HG02610 (cell line): ENCODE data around the gene CCR8.
"Not testable (repeated sequence)": the region's sequence is repeated elsewhere in the genome, so short reads cannot be mapped to it uniquely, and the experiment has no call there.

Source experiments
- ATAC-seq: cut with Tn5 transposase; IDR thresholded peaks from one replicate; pipeline ENCODE4 v1.9.1; 2021; ENCODE audit warnings: mild to moderate bottlenecking, moderate library complexity; ENCODE audit not compliant: unreplicated experiment

CCR8 gene

DNA sequence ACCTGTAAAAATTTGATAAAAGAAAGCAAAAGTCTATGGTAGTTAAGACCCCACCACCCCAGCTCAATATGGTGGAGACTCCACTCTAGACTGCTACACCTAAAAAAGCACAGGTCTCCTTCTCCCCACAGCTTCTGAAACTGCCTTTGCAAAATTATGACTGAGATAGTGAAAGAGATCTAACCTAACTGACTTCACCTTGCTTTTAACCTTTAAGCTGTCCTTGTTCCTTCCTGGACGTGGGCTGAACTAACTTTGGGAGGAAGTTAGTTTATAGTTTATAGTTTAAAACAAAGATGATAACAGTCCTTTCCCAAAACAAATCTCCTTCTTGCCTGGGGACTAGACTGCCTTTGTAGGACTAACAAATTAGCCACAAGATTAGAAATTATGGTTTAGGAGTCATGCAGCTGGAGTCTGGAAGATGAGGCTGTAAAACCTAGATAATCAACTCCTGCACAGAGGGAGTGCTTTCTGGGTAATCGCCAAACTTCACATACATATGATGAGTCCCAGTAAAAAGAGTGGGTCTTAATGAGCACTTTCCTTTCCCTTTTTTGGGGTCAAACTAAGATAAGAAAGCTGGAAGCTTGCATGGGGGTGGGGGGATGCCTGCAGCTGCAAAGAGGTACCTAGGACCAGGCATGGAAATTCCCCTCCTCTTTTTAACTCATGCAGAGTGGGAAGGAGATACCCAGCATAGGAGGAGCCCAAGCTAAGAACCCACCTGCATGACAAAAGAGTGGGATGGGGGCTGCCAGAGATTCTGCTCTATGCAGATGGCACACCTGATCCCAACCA, 17.5 kb downstream of the CCR8 start:
- peak; percentile 77 for ATAC-seq

- ATAC-seq = peak; percentile 3
Measured at GRCh38 chr3:39347586-39347876, 18.0 kb downstream of the CCR8 start.

DNA sequence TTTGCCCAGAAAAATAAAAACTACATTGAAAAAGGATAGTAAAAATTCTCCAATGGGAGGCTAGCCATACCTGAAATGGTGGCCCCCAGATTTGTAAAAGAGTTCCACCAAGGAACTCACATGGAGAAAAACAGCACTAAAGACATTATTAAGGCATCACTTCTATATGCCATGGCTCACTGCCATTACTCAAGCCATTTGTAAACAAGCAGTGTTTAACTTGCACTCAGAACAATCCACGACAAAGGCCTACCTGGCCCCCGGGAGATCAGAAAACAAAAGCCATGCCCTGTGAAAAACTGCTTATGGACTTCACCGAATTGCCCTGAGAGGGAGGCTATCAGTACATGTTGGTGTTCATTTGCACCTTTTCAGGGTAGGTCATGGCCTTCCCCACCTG, 19.6 kb downstream of the CCR8 start:
- no peak for ATAC-seq

DNA sequence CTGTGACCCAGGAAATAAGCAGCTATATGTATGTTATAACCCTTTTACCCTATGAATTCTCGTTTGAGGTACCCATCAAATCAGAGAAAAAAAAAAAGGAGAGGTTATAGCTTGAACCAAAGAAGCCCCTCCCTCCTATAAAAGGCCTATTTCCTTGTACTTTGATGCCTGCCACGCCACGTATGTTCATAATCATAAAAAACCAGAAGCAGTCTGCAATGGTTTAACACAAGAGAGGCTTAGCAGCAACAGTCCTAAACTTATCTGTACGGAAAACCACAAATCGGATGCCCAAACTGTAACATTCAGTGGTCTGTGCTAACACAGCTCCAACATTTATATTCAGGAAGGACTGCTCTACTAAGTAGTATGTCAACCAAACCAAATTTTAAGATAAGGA, 21.2 kb downstream of the CCR8 start:
- ATAC-seq = no peak

DNA sequence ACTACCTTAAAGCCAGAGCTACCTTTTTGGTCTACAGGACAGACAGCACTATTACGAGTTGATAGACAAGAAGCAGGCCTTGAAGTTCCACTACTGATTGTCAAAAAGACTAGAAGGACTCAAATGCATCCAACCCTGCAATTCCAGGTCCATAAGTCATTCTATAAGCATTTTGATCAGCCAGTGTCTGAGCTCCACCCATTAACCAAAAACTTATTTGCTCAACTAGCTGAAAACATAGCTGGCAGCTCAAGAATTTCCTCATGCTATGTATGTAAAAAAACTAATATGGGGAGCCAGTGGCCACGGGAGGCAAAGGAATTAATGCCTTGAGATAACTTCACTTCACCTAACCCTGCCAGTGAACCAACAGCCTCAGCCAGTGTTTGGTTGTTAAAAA, 21.6 kb downstream of the CCR8 start:
- not testable (repeated sequence) for ATAC-seq

DNA sequence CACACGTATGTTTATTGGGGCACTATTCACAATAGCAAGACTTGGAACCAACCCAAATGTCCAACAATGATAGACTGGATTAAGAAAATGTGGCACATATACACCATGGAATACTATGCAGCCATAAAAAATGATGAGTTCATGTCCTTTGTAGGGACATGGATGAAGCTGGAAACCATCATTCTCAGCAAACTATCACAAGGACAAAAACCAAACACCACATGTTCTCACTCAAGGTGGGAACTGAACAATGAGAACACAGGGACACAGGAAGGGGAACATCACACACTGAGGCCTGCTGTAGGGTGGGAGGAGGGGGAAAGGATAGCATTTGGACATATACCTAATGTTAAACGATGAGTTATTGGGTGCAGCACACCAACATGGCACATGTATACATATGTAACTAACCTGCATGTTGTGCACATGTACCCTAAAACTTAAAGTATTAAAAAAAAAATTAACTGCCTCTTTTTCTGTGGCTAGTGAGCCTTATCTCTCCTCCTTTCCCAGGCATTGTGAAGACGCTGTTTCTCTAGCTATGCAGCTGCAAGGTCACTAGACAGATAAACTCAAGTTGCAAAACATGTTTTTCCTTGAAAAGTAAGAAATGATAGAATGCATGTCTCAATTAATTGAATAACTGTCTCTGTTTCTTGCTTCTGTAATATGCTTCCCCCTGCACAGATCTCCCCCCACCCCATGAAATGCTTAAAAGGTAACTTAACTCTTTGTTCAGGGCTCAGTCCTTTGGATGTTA, 23.8 kb downstream of the CCR8 start:
- ATAC-seq = not testable (repeated sequence)

GRCh38 chr3:39358333-39358732, 28.8 kb downstream of the CCR8 start:
- no peak for ATAC-seq

DNA sequence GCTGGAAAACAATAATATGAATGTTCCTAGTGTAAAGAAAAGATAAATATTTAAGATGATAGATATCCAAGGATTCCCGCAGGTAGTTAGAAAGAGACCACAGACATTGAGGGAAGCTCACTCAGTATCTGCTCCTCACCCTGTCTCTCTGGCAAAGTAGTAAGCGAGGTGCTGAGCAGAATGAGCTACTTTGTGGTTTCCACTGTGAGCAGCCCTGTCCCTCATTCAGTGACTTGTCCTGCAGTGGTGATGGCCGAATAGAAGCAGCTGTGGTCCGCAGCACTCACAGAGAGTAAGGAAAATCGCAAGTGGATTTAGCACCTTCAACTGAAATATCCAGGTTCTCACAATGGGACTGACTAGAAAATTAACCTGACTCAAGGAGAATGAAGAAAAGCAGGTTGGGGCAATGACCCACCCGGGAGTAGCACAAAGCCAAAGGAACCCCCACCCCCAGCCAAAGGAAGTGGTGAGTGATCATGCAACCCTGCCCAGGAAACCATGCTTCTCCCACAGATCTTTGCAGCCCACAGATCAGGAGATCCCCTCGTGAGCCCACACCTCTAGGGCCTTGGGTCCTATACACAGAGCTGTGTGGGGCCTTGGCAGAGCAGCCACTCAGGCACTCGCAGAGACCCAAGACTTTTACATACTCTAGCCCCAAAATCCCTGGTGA, 31.9 kb downstream of the CCR8 start:
- ATAC-seq = peak; percentile 92

DNA sequence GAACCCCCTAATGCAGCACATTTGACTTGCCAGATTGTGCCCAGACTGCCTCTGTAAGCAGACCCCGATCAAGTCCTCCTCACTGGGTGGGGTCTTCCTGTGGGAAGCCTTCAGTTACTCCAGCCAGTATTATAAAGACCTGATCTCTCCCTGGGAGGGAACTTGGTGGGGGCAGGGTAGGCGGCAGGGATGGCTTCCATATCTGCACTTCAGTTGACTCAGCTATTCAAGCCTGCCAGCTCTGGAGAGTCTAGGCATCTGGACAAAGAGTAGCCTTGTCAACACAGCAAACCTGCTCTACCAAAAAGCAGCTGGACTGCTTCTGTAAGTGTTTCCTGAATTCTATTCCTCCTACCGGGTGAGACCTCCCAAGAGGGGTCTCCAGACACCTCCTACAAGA, 32.7 kb downstream of the CCR8 start:
- ATAC-seq = no peak

DNA sequence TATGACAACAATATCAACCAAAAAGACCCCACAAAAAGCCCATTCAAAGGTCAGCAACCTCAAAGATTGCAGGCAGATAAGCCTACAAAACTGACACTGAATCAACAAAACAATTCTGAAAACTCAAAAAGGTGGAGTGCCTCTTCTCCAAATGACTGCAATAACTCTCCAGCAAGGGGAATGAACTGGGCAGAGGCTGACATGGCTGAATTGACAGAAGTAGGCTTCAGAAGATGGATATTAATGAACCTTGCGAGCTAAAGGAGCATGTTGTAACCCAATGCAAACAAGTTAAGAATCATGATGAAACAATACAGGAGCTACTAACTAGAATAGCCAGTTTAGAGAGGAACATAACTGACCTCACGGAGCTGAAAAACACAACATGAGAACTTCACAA, 33.3 kb downstream of the CCR8 start:
- no peak for ATAC-seq

DNA sequence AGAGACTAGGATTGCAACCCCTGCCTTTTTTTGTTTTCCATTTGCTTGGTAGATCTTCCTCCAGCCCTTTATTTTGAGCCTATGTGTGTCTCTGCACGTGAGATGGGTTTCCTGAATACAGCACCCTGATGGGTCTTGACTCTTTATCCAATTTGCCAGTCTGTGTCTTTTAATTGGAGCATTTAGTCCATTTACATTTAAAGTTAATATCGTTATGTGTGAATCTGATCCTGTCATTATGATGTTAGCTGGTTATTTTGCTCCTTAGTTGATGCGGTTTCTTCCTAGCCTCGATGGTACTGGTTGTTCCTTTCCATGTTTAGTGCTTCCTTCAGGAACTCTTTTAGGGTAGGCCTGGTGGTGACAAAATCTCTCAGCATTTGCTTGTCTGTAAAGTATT, 40.9 kb downstream of the CCR8 start:
- ATAC-seq = not testable (repeated sequence)

DNA sequence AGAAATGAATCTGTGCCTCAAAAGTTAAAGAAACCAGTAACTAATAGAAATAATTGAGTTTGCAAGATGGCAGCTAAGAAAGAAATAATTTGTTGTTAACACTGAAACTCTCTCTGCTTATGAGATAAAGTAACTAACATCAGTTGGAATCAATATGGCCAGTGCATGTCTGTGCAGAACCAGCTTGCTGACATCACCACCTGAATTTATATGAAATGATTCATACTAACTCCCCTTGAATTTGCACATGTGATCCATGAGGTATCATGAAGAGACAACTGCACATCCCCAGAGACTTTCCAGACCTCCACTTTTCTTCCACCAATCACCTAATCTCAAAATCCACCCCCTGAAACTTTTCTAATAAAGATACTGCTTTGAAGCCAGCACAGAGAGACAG, 43.3 kb downstream of the CCR8 start:
- ATAC-seq = no peak

GRCh38 chr3:39376959-39377634, 47.6 kb downstream of the CCR8 start:
- ATAC-seq = no peak

DNA sequence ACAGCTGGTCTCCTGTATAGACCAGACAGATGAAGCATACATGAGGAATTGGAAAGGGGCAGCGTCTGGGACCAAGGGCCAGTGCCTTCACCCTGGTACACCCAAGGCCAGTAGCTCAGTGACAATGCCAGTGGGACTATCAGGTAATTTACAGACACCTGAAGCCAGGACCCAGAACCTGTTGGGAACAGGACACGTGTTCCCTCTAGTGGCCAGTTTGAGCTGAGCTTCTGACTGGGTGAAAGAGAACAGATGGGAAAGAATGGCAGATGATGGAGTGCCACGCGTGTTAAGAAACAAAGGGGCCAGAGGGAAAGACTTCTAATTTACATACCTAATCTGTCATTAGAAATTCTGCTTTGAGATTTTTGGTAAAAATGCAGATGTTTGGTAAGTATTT, 48.6 kb downstream of the CCR8 start:
- peak; percentile 75 for ATAC-seq

GRCh38 chr3:39378957-39379777, 49.7 kb downstream of the CCR8 start:
- no peak for ATAC-seq

DNA sequence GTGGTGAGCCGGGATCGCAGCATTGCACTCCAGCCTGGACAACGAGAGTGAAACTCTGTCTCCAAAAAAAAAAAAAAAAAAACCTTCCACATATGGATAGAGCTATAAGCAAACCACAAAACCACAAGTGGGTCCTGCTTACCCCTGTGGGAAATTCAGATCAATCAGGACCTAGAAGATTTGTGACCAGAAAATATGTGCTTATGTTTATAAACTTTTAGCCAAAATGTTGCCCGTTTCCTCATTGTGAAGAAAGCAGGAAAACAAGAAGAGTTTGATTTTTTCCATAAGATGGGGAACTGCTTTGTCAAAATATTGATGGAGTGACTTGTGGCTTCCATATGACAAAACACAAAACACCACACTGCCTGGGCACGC, 50.3 kb downstream of the CCR8 start:
- ATAC-seq = no peak

GRCh38 chr3:39381432-39381831, 51.9 kb downstream of the CCR8 start:
- no peak for ATAC-seq
